Heart left ventricle (tissue), 16 donors: ENCODE measurements around the gene ZAP70. TPM values are rescaled to one million over a fixed set of nuclear protein-coding genes. Genes with fewer than 3 reads are reported as not detected.

Experiments used
- ATAC-seq, 4 donors: fragments of 200-7000 bp; cut with Tn5 transposase; one replicate each; pipeline ENCODE4 v1.9.1; 2020 to 2022; ENCODE audit warnings: moderate library complexity in 4 of 4, mild to moderate bottlenecking in 3 of 4, moderate number of reproducible peaks in 1 of 4
- DNase-seq, 5 donors: peaks; one replicate each; pipeline ENCODE4 v3.0.0-alpha.2; 2020
- H3K27ac ChIP-seq, 12 donors: fragments of 200-600 bp; sonication (generic) in 4 of 12; one replicate each; pipeline versions ENCODE4 v1.5.0 to v1.8.0; 2016 to 2022; ENCODE audit warnings: mild to moderate bottlenecking in 2 of 12
- H3K27me3 ChIP-seq, 9 donors: fragments of 200-600 bp; sonication (generic) in 2 of 9; one replicate each; pipeline versions ENCODE4 v1.5.1 to v1.8.0; 2016 to 2022; ENCODE audit warnings: mild to moderate bottlenecking in 3 of 9
- H3K36me3 ChIP-seq, 9 donors: fragments of 200-600 bp; sonication (generic) in 2 of 9; one replicate each; pipeline versions ENCODE4 v1.5.0 to v1.8.0; 2018 to 2022; ENCODE audit warnings: mild to moderate bottlenecking in 2 of 9
- H3K4me1 ChIP-seq, 12 donors: fragments of 200-600 bp; sonication (generic) in 4 of 12; one replicate each; pipeline versions ENCODE4 v1.5.0 to v1.8.0; 2016 to 2022; ENCODE audit warnings: mild to moderate bottlenecking in 3 of 12
- H3K4me3 ChIP-seq, 12 donors: fragments of 200-600 bp; sonication (generic) in 4 of 12; one replicate each; pipeline versions ENCODE4 v1.5.0 to v1.8.0; 2017 to 2022; ENCODE audit warnings: mild to moderate bottlenecking in 9 of 12, moderate library complexity in 4 of 12
- H3K9me3 ChIP-seq, 12 donors: fragments of 200-600 bp; sonication (generic) in 4 of 12; one replicate each; pipeline versions ENCODE4 v1.5.0 to v1.8.0; 2016 to 2022; ENCODE audit warnings: mild to moderate bottlenecking in 1 of 12
- CTCF ChIP-seq, 12 donors: fragments of 200-600 bp; sonication (generic) in 4 of 12; IDR thresholded peaks; one replicate each; pipeline versions ENCODE4 v1.5.0 to v1.8.0; 2018 to 2022; ENCODE audit warnings: antibody characterized with exemption in 12 of 12, mild to moderate bottlenecking in 5 of 12
- POLR2A ChIP-seq, 2 donors: fragments of 450-650 bp; IDR thresholded peaks; one replicate each; pipeline ENCODE4 v1.6.1; 2017; ENCODE audit warnings: antibody characterized with exemption in 2 of 2, mild to moderate bottlenecking in 2 of 2, moderate library complexity in 2 of 2
- WGBS, 4 donors: extraction: QIAGEN DNeasy Blood & Tissue Kit in 2 of 4; methylation state at CpG; one replicate each; pipeline versions ENCODE4 v1.1.5 to v1.1.7; 2013 to 2018; 5-methylcytosine and 5-hydroxymethylcytosine counted together
- intact Hi-C, 10 donors: fragments of 100-400 bp; cut with DNase I; formaldehyde crosslinking; loops; one replicate each; pipeline versions ENCODE4 v1.11.1 to v1.14.2; 2022
- polyA plus RNA-seq, 2 donors: library from polyadenylated mRNA; stranded (reverse); fragments of 200-250 nt; gene quantifications; one replicate each; pipeline ENCODE4 v1.2.3, GENCODE V29; 2013
- total RNA-seq, 9 donors: library from RNA; depleted of rRNA in 2 of 9; stranded (reverse); fragments of >200 nt in 2 of 9; fragmentation: NEBNext Ultra II Directional in 3 of 9; extraction: Animal tissue kit (Norgen Biotek cat#: 25700) in 3 of 9; gene quantifications; one replicate each; pipeline versions ENCODE4 v1.1.0 to v1.2.4, GENCODE V29; 2016 to 2023
- donor health status: ischemic (EF 13 %, LVEDD 7.1; RV severe dilation, severe dysfunction).
- donor health status: healthy with polysubstance abuse.
- donor health status: DM: no; HTN: yes; CAD: no.
- donor health status: DM: no; HTN: no; CAD: no.
- donor health status: ischemic (EF 25% LVEDD 6.9; RV normal size, moderate dysfunction).
- donor health status: ischemic (EF 25% LVEDD 5.7; RV mildly dilated, moderate dysfunction).
- donor health status: healthy.
- donor health status: DM: yes; HTN: yes; CAD: no.
- donor health status: ischemic (EF 35%, LVEDD 5.7; RV mildly dilated, moderate dysfunction).
- donor health status: nonischemic (EF 11% LVEDD 7.7; RV severe dilation, severe dysfunction).
- donor health status: DM: yes; HTN: yes; CAD: no.
- donor health status: PGD.
- donor health status: ischemic (EF 29% LVEDD 5.4; RV normal size, mild dysfunction).
- donor health status: nonischemic (EF 23%, LVEDD 6.1; RV moderate dilation, normal function).

Gene ZAP70
- total and polyA plus RNA-seq, 11 donors = 0.16 to 13.5 (median 0.70) TPM; not detected in 1

GRCh38 chr2:97728091-97728731 lies 14.8 kb downstream of the ZAP70 start:
- no peaks in the 10 kb centered on the region for H3K27me3 ChIP-seq
- TF ChIP-seq POLR2A (IDR thresholded peaks at IDR 0.05) = no peak
- TF ChIP-seq CTCF (IDR thresholded peaks at IDR 0.05) = no peak
- H3K9me3 ChIP-seq = peaks cover 0 to 18% (median 8%) of the 10 kb centered on the region in 12 donors
- no peaks in the 10 kb centered on the region for H3K36me3 ChIP-seq
- DNase-seq (peak in 2 of 5 donors; percentile 75 to 77), ATAC-seq (peak in 3 of 4 donors; percentile 44 to 84 (median 74))
- peaks cover 0 to 35% (median 24%) of the 10 kb centered on the region in 12 donors for H3K4me1 ChIP-seq
- WGBS, 4 donors = 69 to 74% (median 72%) methylated on average over 12 of the region's 12 CpGs
- intact Hi-C loops = no loop called here
- H3K27ac ChIP-seq = peak overlapping the region in 7 of 12 donors; percentile 24 to 88 (median 77)
- H3K4me3 ChIP-seq = no peak overlapping the region

- no peaks in the 10 kb centered on the region for H3K27me3 ChIP-seq
- H3K4me1 ChIP-seq = peaks cover 0 to 33% (median 24%) of the 10 kb centered on the region in 12 donors
- no peak overlapping the region for H3K27ac ChIP-seq
- intact Hi-C loops = no loop called here
- H3K4me3 ChIP-seq = no peak overlapping the region
- peaks cover 0 to 18% (median 8%) of the 10 kb centered on the region in 12 donors for H3K9me3 ChIP-seq
- no peak for ATAC-seq
- WGBS, 4 donors = 77 to 100% (median 94%) methylated on average over 1 of the region's 1 CpG
- H3K36me3 ChIP-seq = no peaks in the 10 kb centered on the region
- TF ChIP-seq POLR2A (IDR thresholded peaks at IDR 0.05) = no peak
- TF ChIP-seq CTCF (IDR thresholded peaks at IDR 0.05) = no peak
- peak in 1 of 5 donors; percentile 19 for DNase-seq
Observed at GRCh38 chr2:97730245-97730644, 16.9 kb downstream of the ZAP70 start.

- intact Hi-C loops = no loop called here
- peak in 1 of 5 donors; percentile 7 for DNase-seq
- no peaks in the 10 kb centered on the region for H3K27me3 ChIP-seq
- TF ChIP-seq CTCF (IDR thresholded peaks at IDR 0.05) = no peak
- TF ChIP-seq POLR2A (IDR thresholded peaks at IDR 0.05) = no peak
- no peak overlapping the region for H3K4me3 ChIP-seq
- no peaks in the 10 kb centered on the region for H3K36me3 ChIP-seq
- no peak for ATAC-seq
- H3K4me1 ChIP-seq = peaks cover 0 to 21% (median 14%) of the 10 kb centered on the region in 12 donors
- H3K27ac ChIP-seq = no peak overlapping the region
- H3K9me3 ChIP-seq = peaks cover 0 to 18% (median 8%) of the 10 kb centered on the region in 12 donors
- WGBS, 4 donors = 80 to 88% (median 84%) methylated on average over 9 to 12 of the region's 12 CpGs
Observed at GRCh38 chr2:97731274-97732020, 18.1 kb downstream of the ZAP70 start.
